Sigmoid colon (tissue), 3 donors: ENCODE results near the gene SLITRK6.

Experiments used
- POLR2A ChIP-seq, 2 donors: fragments of 450-650 bp; IDR thresholded peaks; one replicate each; pipeline ENCODE4 v1.6.1; 2016; ENCODE audit warnings: antibody characterized with exemption in 2 of 2, mild to moderate bottlenecking in 2 of 2, moderate library complexity in 2 of 2
- TF ChIP-seq, protein P1 (sequence below), 4 experiments: fragments of 450-650 bp in 3 of 4; fragments of 200-600 bp in 1 of 4; IDR thresholded peaks; one replicate each; pipeline ENCODE4 v1.5.1; 2016 to 2019; ENCODE audit warnings: antibody characterized with exemption in 4 of 4, mild to moderate bottlenecking in 3 of 4, moderate library complexity in 2 of 4

DNA sequence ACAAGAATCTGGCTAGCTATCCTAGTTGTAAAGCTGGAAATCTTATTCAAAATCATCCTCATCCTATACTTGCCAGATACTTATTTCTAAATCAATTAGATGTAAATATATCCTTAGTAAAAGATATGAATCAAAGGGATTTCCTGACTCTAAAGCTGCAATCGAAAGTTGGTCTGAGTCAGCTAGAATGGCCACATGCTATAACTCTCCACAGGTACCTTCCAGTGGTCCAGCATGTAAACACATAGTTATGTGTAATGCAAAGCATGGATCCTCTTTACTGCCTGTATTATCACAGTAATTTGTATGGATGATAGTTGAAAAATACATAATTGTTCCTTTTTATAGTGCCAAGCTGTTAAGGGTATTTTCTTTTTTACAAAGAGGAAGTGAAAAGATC, 27.4 kb downstream of the SLITRK6 start:
- TF ChIP-seq, protein P1, sequence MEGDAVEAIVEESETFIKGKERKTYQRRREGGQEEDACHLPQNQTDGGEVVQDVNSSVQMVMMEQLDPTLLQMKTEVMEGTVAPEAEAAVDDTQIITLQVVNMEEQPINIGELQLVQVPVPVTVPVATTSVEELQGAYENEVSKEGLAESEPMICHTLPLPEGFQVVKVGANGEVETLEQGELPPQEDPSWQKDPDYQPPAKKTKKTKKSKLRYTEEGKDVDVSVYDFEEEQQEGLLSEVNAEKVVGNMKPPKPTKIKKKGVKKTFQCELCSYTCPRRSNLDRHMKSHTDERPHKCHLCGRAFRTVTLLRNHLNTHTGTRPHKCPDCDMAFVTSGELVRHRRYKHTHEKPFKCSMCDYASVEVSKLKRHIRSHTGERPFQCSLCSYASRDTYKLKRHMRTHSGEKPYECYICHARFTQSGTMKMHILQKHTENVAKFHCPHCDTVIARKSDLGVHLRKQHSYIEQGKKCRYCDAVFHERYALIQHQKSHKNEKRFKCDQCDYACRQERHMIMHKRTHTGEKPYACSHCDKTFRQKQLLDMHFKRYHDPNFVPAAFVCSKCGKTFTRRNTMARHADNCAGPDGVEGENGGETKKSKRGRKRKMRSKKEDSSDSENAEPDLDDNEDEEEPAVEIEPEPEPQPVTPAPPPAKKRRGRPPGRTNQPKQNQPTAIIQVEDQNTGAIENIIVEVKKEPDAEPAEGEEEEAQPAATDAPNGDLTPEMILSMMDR (IDR thresholded peaks at IDR 0.05) = no peak
- TF ChIP-seq POLR2A (IDR thresholded peaks at IDR 0.05) = no peak
